A172 (cell line): ENCODE data around the gene LRG1. TPM values are rescaled to one million over a fixed set of nuclear protein-coding genes. Genes with fewer than 3 reads are reported as not detected.
A peak's percentile ranks its signal among the peaks of the same experiment; 100 is the strongest.

Source experiments
- DNase-seq: peaks from one replicate; pipeline ENCODE4 v3.0.0-alpha.2; 2015; ENCODE audit warnings: low spot score
- total RNA-seq: library from RNA; depleted of rRNA; stranded (reverse); fragments of >200 nt; shearing (Covaris generic); gene quantifications from 2 replicates; pipeline ENCODE4 v1.2.3, GENCODE V29; 2014

LRG1 gene
- total RNA-seq, 1 experiment from 2014 or later: 0.09 TPM

- no peak for DNase-seq
Measured at GRCh38 chr19:4508698-4509097, 31.1 kb downstream of the LRG1 start.

GRCh38 chr19:4507804-4508203 is 32.0 kb downstream of the LRG1 start:
- no peak for DNase-seq

DNA sequence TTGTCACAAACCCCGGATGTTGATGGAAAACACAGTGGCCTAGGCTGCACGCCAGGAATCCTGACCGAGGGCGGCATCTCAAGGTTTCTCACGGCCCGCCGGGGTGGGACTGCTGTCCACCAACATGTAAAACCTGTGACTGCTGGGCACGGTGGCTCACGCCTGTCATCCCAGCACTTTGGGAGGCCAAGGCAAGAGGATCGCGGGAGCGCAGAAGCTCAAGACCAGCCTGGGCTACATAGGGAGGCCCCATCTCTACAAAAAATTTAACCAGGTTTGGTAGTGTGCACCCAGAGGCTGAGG is 32.7 kb downstream of the LRG1 start:
- DNase-seq: no peak

GRCh38 chr19:4506449-4507149 is 33.2 kb downstream of the LRG1 start:
- peak; percentile 80 for DNase-seq

GRCh38 chr19:4505570-4506448 is 34.0 kb downstream of the LRG1 start:
- DNase-seq: no peak

- DNase-seq: no peak
Measured at GRCh38 chr19:4504891-4505569, 34.8 kb downstream of the LRG1 start.

DNA sequence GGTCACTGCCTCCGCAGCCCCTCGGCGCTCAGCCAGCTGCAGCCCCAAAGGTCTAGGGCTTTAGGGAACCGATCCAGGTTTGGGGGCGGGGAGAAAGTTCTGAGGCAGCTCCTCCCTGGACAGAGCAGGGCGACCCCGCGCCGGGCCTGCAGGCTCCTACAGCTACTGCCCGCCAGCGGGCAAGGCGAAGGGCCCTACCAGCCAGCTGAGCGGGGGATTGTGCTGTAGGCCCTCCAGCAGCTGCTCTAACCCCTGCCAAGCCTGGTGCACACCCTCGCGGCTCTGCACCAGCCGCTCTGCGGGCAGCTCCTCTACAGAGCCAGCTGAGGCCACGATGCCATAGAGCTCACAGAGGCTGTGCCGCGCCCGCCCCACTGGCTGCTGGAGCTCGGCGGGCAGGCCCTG is 35.5 kb downstream of the LRG1 start:
- no peak for DNase-seq

DNA sequence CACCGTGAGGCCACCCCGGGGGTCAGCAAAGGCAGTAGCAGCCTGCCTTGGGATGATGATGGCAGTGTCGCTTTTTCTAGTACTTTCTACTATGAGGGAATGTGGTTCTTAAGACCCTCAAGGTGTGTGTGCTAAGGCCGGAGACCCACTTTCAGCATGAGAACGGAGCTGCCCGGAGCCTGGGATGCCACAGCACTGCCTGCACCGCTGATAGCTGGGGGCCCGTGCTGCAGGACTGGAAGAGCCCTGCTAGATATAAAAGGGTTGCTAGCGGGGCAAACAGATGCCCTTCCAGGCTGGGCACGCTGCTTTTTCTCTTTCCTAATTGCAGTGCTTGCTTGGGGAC is 36.0 kb downstream of the LRG1 start:
- DNase-seq: no peak

DNA sequence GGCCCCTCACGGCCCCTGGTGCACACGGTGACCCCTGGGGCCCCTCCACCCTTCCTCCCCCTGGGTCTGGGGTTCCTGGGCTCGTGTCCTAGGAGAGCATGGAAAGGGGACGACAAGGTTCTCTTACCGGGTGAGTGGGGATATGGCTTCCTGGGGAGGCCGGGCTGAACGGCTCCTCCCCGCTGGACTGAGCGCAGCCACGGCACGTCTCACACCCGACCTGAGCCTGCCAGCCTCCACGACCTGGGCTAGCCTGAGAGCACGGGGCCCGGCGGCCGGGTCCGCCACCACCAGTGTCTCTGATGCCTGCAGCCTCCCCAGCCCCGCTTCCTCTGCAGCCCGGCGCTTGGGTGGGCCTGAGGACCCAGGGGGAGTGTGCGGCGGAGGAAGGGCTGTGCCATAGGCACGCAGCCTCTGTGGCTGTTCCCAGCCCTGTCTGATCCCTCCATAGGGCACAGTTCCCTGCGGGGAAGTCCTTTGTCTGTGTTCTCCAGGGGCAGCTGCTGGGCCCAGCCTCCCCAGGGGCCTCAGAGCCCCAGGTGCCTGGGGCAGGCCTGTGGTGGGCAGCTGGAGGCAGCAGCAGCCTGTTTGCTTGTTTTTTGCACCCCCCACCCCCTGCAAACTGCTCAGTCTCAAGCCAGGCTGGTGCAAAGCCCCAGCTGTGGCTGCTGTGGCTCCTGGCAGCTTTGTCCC is 36.6 kb downstream of the LRG1 start:
- DNase-seq: no peak

- DNase-seq: no peak
Measured at GRCh38 chr19:4502282-4503131, 37.3 kb downstream of the LRG1 start.

DNA sequence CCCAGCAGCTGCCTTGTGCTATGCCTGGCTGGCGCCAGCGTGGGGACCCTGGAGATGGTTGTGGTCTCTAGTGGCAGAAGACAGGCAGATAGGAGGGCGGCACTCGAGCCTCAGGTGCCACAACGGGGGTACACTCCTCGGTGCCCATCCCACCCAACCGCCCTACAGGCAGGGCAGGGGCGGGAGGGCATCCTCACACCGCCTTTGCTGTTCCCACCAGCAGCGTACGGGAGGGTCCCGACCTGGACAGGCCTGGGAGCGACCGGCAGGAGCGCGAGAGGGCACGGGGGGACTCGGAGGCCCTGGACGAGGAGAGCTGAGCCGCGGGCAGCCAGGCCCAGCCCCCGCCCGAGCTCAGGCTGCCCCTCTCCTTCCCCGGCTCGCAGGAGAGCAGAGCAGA is 38.1 kb downstream of the LRG1 start:
- no peak for DNase-seq

- no peak for DNase-seq
Measured at GRCh38 chr19:4500841-4501591, 38.8 kb downstream of the LRG1 start.

- no peak for DNase-seq
Measured at GRCh38 chr19:4499855-4500254, 40.0 kb downstream of the LRG1 start.

DNA sequence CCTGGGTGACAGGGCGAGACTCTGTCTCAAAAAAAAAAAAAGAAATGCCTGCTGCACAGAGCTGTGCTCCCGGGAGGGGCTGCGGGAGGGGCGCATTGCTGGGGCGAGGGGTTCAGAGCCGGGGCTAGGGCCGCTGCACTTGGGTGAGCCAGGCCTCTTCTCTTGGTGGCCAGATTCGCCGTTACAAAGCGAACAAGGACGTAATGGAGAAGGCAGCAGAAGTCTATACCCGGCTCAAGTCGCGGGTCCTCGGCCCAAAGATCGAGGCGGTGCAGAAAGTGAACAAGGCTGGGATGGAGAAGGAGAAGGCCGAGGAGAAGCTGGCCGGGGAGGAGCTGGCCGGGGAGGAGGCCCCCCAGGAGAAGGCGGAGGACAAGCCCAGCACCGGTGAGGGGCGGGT is 40.5 kb downstream of the LRG1 start:
- no peak for DNase-seq

- DNase-seq: no peak
Measured at GRCh38 chr19:4498694-4499093, 41.1 kb downstream of the LRG1 start.

DNA sequence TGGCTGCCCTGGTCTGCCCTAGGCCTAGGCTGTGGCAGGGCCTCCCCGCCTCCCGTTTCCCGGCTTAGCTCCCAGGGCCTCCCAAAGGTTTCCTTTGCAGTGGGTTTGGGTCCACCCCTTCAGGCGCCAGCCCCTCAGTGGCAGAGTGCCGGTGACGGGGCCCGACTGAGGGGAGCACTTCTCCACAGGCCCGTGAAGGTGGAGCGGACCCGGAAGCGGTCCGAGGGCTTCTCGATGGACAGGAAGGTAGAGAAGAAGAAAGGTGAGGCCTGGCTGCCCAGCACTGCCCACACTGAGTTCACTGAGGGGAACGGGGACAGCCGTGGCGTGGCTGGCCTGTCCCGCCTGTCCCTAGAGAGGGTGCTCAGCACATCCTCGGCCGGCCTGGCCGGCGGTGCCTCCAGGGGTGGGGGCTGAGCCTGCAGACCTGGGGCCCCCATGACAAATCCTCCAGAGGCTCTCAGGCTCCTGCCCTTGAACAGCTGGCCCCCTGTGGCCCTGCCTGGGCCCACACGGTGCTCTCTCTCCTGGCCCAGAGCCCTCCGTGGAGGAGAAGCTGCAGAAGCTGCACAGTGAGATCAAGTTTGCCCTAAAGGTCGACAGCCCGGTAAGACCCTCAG is 42.0 kb downstream of the LRG1 start:
- DNase-seq: no peak

DNA sequence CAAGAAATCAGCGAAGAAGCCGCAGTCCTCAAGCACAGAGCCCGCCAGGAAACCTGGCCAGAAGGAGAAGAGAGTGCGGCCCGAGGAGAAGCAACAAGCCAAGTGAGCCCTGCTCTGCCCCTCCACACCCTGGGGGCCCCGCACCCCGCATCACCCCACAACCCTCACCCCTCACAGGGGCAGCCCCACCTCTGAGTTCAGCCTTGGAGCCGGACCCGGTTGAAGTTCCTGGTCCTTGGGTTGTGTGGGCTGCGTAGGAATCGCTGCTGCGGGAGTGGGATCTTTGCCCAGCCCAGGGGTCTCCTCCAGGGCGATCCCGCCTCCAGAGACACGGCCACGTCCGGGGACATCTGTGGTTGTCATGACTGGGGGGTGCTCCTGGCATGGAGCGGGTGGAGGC is 43.5 kb downstream of the LRG1 start:
- no peak for DNase-seq

DNA sequence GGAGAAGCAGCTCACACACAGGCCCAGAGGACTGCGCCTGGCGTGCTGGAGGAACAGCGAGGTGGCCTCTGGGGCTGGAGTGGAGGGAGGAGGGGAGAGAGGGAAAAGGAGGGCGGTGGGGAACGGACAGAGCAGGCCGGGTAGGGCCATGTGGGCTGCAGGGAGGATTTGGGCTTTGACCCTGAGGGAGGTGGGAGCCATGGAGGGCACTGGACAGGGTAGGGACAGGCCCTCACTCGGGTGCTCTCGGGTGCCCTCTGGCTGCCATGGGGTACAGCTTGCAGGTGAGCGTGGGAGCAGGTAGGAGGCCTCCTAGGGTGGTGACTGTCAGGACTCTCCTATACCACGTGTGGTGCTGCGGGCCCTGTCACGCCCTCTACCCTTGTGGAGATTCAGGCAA is 44.4 kb downstream of the LRG1 start:
- no peak for DNase-seq

DNA sequence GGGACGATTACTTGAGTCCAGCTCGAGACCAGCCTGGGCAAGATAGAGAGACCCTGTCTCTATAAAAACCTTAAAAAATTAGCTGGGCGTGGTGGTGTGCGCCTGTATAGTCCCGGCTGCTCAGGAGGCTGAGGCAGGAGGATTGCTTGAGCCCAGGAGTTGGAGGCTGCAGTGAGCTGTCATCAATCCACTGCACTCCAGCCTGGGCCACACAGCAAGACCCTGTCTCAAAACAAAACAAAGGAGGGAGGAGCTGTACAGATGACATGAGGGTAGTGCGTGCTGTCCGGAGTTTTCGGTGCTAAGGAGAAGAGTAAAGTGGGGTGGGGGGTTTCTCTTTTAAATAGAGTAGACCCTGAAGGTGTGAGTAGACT is 45.2 kb downstream of the LRG1 start:
- DNase-seq: no peak
